Ovary (tissue), 3 donors: Measurements from ENCODE around the gene SLIT3.

Experiments
- CTCF ChIP-seq, 3 donors: fragments of 450-650 bp in 2 of 3; fragments of 200-600 bp in 1 of 3; IDR thresholded peaks; one replicate each; pipeline versions ENCODE4 v1.5.1 to v1.8.0; 2016 to 2022; ENCODE audit warnings: antibody characterized with exemption in 3 of 3, mild to moderate bottlenecking in 1 of 3
- POLR2A ChIP-seq: fragments of 450-650 bp; IDR thresholded peaks from one replicate; pipeline ENCODE4 v1.6.1; 2017; ENCODE audit warnings: antibody characterized with exemption, mild to moderate bottlenecking, moderate library complexity
- donor health status: DM: no; HTN: no; CAD: no.

GRCh38 chr5:169283887-169284286, 17.1 kb downstream of the SLIT3 start:
- no peak for TF ChIP-seq CTCF (IDR thresholded peaks at IDR 0.05)
- no peak for TF ChIP-seq POLR2A
